HG03571 (cell line): ENCODE results near the gene EIF4G1.

Experiments used
- ATAC-seq: cut with Tn5 transposase; IDR thresholded peaks from one replicate; pipeline ENCODE4 v1.9.1; 2021; ENCODE audit not compliant: unreplicated experiment

EIF4G1 gene

GRCh38 chr3:184382326-184383032, 68.1 kb downstream of the EIF4G1 start:
- no peak for ATAC-seq

DNA sequence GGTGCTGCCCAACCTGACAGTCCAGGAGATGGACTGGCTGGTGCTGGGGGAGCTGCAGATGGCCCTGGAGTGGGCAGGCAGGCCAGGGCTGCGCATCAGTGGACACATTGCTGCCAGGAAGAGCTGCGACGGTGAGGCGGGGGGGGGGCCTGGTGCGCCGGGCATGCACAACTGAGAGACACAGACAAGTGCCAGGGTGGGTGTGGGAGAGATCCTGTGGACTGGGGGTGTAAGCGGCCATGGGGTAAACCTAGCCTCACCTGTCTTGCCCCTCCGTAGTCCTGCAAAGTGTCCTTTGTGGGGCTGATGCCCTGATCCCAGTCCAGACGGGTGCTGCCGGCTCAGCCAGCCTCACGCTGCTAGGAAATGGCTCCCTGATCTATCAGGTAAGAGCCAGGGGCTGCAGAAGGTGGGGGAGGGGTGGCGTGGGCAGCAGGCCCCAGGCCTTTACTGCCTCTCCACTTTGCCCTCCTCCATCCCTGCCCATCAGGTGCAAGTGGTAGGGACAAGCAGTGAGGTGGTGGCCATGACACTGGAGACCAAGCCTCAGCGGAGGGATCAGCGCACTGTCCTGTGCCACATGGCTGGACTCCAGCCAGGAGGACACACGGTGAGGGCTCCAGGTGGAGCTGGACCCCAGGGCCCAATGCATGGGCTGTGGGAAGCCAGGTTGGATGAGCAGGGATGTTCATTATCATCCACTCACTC, 68.8 kb downstream of the EIF4G1 start:
- ATAC-seq = no peak

DNA sequence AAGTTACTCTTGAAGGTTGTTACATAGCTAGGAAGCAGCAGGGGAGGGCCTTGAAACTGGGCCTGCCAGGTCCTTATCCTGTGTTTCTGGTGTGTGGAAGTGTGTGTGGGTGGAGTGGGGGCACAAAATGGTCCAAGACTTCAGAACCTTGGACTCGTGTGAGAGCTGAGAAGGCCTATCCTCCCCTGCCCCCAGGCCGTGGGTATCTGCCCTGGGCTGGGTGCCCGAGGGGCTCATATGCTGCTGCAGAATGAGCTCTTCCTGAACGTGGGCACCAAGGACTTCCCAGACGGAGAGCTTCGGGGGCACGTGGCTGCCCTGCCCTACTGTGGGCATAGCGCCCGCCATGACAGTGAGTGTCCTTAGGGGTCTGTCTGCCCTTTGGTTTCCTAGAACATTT, 69.9 kb downstream of the EIF4G1 start:
- no peak for ATAC-seq
